NCI-H2107 treated with DMSO at 0.1 percent for 48 hours (cell line): ENCODE results near the gene EIF2S3B.

Source experiments
- DNase-seq: peaks from one replicate; lab custom pipeline; 2025; ENCODE audit not compliant: unreplicated experiment; lab: John Stamatoyannopoulos, UW

EIF2S3B gene

GRCh38 chr12:10554228-10554755 lies 48.6 kb downstream of the EIF2S3B start:
- DNase-seq: no peak

- no peak for DNase-seq
Observed at GRCh38 chr12:10554756-10555481, 49.2 kb downstream of the EIF2S3B start.

- no peak for DNase-seq
Observed at GRCh38 chr12:10557329-10557728, 51.6 kb downstream of the EIF2S3B start.

GRCh38 chr12:10557766-10558165 lies 52.1 kb downstream of the EIF2S3B start:
- no peak for DNase-seq
